HG02885 (cell line): ENCODE results near the gene OR11H6.
"Not testable (repeated sequence)": the region's sequence is repeated elsewhere in the genome, so short reads cannot be mapped to it uniquely, and the experiment has no call there.

Experiments used
- ATAC-seq: cut with Tn5 transposase; IDR thresholded peaks from one replicate; pipeline ENCODE4 v1.9.1; 2021; ENCODE audit warnings: mild to moderate bottlenecking; ENCODE audit not compliant: unreplicated experiment, poor library complexity

OR11H6 gene

GRCh38 chr14:20223410-20223809 lies at the start of gene OR11H6:
Gene OR11H6, plus strand, starts transcription at chr14:20223710. Its CDS starts 0 bp downstream, at chr14:20223710.
- ATAC-seq: no peak

- ATAC-seq: not testable (repeated sequence)
Observed at GRCh38 chr14:20174205-20174604, 49.3 kb upstream of the OR11H6 start.

GRCh38 chr14:20176330-20176729 lies 47.2 kb upstream of the OR11H6 start:
- no peak for ATAC-seq

- no peak for ATAC-seq
Observed at GRCh38 chr14:20177433-20177974, 46.0 kb upstream of the OR11H6 start.

- ATAC-seq: no peak
Observed at GRCh38 chr14:20179218-20179617, 44.3 kb upstream of the OR11H6 start.

GRCh38 chr14:20179880-20180279 lies 43.6 kb upstream of the OR11H6 start:
- ATAC-seq: no peak

GRCh38 chr14:20180486-20180885 lies 43.0 kb upstream of the OR11H6 start:
- ATAC-seq: no peak

- no peak for ATAC-seq
Observed at GRCh38 chr14:20184181-20184580, 39.3 kb upstream of the OR11H6 start.

- no peak for ATAC-seq
Observed at GRCh38 chr14:20190596-20190995, 32.9 kb upstream of the OR11H6 start, which contains the start of gene OR11G2. Gene OR11G2, plus strand, starts transcription at chr14:20190896. Its CDS starts 6,542 bp downstream, at chr14:20197438.

GRCh38 chr14:20191396-20191795 lies 32.1 kb upstream of the OR11H6 start:
- no peak for ATAC-seq

GRCh38 chr14:20194101-20194500 lies 29.4 kb upstream of the OR11H6 start:
- no peak for ATAC-seq

- ATAC-seq: not testable (repeated sequence)
Observed at GRCh38 chr14:20195170-20195569, 28.3 kb upstream of the OR11H6 start.

GRCh38 chr14:20195911-20196310 lies 27.6 kb upstream of the OR11H6 start:
- ATAC-seq: no peak

- no peak for ATAC-seq
Observed at GRCh38 chr14:20197459-20197858, 26.1 kb upstream of the OR11H6 start.

- ATAC-seq: no peak
Observed at GRCh38 chr14:20198991-20199390, 24.5 kb upstream of the OR11H6 start.

- no peak for ATAC-seq
Observed at GRCh38 chr14:20204721-20205120, 18.8 kb upstream of the OR11H6 start.

GRCh38 chr14:20209595-20209994 lies 13.9 kb upstream of the OR11H6 start:
- ATAC-seq: no peak

GRCh38 chr14:20212406-20212805 lies 11.1 kb upstream of the OR11H6 start:
- not testable (repeated sequence) for ATAC-seq

GRCh38 chr14:20215196-20215595 lies 8.3 kb upstream of the OR11H6 start:
- ATAC-seq: no peak

GRCh38 chr14:20219033-20219432 lies 4.5 kb upstream of the OR11H6 start:
- ATAC-seq: no peak

- no peak for ATAC-seq
Observed at GRCh38 chr14:20228681-20229080, 5.2 kb downstream of the OR11H6 start, which contains the start of gene OR11H7. Gene OR11H7, plus strand, starts transcription at chr14:20228981.

GRCh38 chr14:20235415-20235814 lies 11.9 kb downstream of the OR11H6 start:
- ATAC-seq: not testable (repeated sequence)
